ENCODE data around the gene CLSTN3. TPM values are rescaled to one million over a fixed set of nuclear protein-coding genes. Genes with fewer than 3 reads are reported as not detected.

The CLSTN3 gene
- total and polyA plus RNA-seq, 2 of the 8 experiments (the other 6 are each of a cell fraction or from before 2014, with no cell fraction given): 20.4 to 26.3 TPM

- Histone ChIP-seq H3K18ac (ENCODE audit: extremely low read depth, low read length) (no peak overlapping the region), H2BK20ac (ENCODE audit: low read length) (no peak overlapping the region), H2BK5ac (ENCODE audit: low read depth, low read length) (no peak overlapping the region), H4K20me1 (replicated peaks in 1 of 2; ENCODE audit: control insufficient read depth in 1 of 2, insufficient read depth in 2 of 2, low read length in 2 of 2) (peaks cover 0 to 3% of the 10 kb centered on the region in 2 experiments), H3K4me3 (ENCODE audit: extremely low read depth in 1 of 4, insufficient read depth in 2 of 4, low read depth in 3 of 4, low read length in 4 of 4) (no peak overlapping the region), H3K56ac (replicated peaks; ENCODE audit: insufficient read length, low read depth, low read length) (no peak overlapping the region), H3K9ac (replicated peaks in 1 of 4; ENCODE audit: extremely low read depth in 1 of 4, low read depth in 3 of 4, low read length in 3 of 4) (no peak overlapping the region), H3K27me3 (replicated peaks in 1 of 4; ENCODE audit: control insufficient read depth in 3 of 4, extremely low read depth in 1 of 4, insufficient read depth in 3 of 4, low read length in 3 of 4) (no peaks in the 10 kb centered on the region), H3K9me3 (ENCODE audit: insufficient read depth in 2 of 2, low read depth in 1 of 2, low read length in 1 of 2) (peaks cover 0 to 3% of the 10 kb centered on the region in 2 experiments; a peak in 1 of 4 replicates), H3K79me2 (ENCODE audit: control insufficient read depth in 1 of 2, insufficient read depth in 2 of 2, low read length in 2 of 2) (no peaks in the 10 kb centered on the region), H3K4ac (replicated peaks; ENCODE audit: insufficient read length, low read depth, low read length) (no peak overlapping the region), H2AK5ac (ENCODE audit: low read depth, low read length) (no peak overlapping the region), H3K36me3 (ENCODE audit: control insufficient read depth in 2 of 4, insufficient read depth in 4 of 4, low read length in 3 of 4) (peaks cover 4 to 20% (median 9%) of the 10 kb centered on the region in 4 experiments; a peak in 7 of 8 replicates), H3K4me2 (ENCODE audit: insufficient read depth in 1 of 2, low read depth in 2 of 2, low read length in 2 of 2) (no peak overlapping the region), H2BK15ac (ENCODE audit: low read length) (no peak overlapping the region), H2BK12ac (ENCODE audit: low read depth, low read length) (no peak overlapping the region), H3K14ac (ENCODE audit: insufficient read length) (no peak overlapping the region), H3K4me1 (replicated peaks in 1 of 4; ENCODE audit: control insufficient read depth in 3 of 4, insufficient read depth in 4 of 4, low read length in 3 of 4) (no peaks in the 10 kb centered on the region), H2BK120ac (replicated peaks; ENCODE audit: low read depth, low read length) (no peak overlapping the region), H3K23ac (ENCODE audit: insufficient read length) (no peak overlapping the region), H4K5ac (ENCODE audit: insufficient read length, low read depth, low read length) (no peak overlapping the region), H3K27ac (ENCODE audit: low read depth, low read length) (no peak overlapping the region), H4K91ac (replicated peaks; ENCODE audit: insufficient read length, low read length) (no peak overlapping the region), H4K8ac (ENCODE audit: extremely low read depth, insufficient read depth, low read length) (no peak overlapping the region), H2AFZ (ENCODE audit: low read length) (no peak overlapping the region), H3K23me2 (ENCODE audit: low read depth, low read length) (no peaks in the 10 kb centered on the region), H3K79me1 (ENCODE audit: low read depth, low read length) (no peaks in the 10 kb centered on the region)
- FAIRE-seq: no peak
- no peak for TF ChIP-seq SIX5 (IDR thresholded peaks at IDR 0.05; ENCODE audit: low read depth, low read length)
- no peak for TF ChIP-seq EGR1 (IDR thresholded peaks at IDR 0.05; ENCODE audit: borderline replicate concordance, low read depth, low read length)
- no peak for TF ChIP-seq SIRT6 (IDR thresholded peaks at IDR 0.05; ENCODE audit: low read length)
- TF ChIP-seq YY1 (IDR thresholded peaks at IDR 0.05; ENCODE audit: low read depth, low read length): no peak
- TF ChIP-seq BACH1 (IDR thresholded peaks at IDR 0.05; ENCODE audit: low read length): no peak
- no peak for TF ChIP-seq CEBPB (IDR thresholded peaks at IDR 0.05; ENCODE audit: low read depth, low read length)
- no peak for TF ChIP-seq RAD21 (IDR thresholded peaks at IDR 0.05 in 1 of 2, conservative IDR thresholded peaks at IDR 0.05 in 1 of 2; ENCODE audit: low read depth in 2 of 2, low read length in 2 of 2)
- no peak for TF ChIP-seq ATF3 (IDR thresholded peaks at IDR 0.05; ENCODE audit: insufficient read depth, low read depth, low read length)
- TF ChIP-seq SP1 (IDR thresholded peaks at IDR 0.05; ENCODE audit: low read depth, low read length): no peak
- TF ChIP-seq MAX (IDR thresholded peaks at IDR 0.05): no peak
- no peak for TF ChIP-seq PHF8 (conservative IDR thresholded peaks at IDR 0.05; ENCODE audit: low read depth, low read length)
- WGBS, 2 experiments (ENCODE audit: extremely low coverage in 1 of 2, insufficient coverage in 1 of 2, insufficient read length in 1 of 2, insufficient replicate concordance in 2 of 2, low coverage in 1 of 2, low lambda C conversion rate in 2 of 2, missing lambda C conversion rate in 1 of 2): 96% methylated on average over 4 of the region's 4 CpGs; no CpG with 5 or more reads in 1 of the 2 experiments
- POLR2A ChIA-PET (ENCODE audit: partially characterized antibody): no interaction called here
- DNase-seq (ENCODE audit: low read depth in 1 of 2, low spot score in 2 of 2): no peak
- CTCF ChIA-PET (ENCODE audit: partially characterized antibody): interaction anchor here (0.6 to 1.8 kb wide), 3 partner anchors 8 to 41 kb away, joined by 3 to 4 read pairs (median 4); no protein-coding TSS in a partner anchor
Observed at GRCh38 chr12:7137908-7138307, 7.7 kb downstream of the CLSTN3 start.
